KMS-11 (cell line): ENCODE results near the gene TMEM94.

ENCODE experiments used
- H2AFZ ChIP-seq: fragments of 200-600 bp; sonication (generic); 2 replicates; pipeline ENCODE4 v1.6.1; 2016; ENCODE audit warnings: antibody characterized with exemption, mixed run types, low read depth
- H3K27ac ChIP-seq: fragments of 200-600 bp; sonication (generic); 2 replicates; pipeline ENCODE4 v1.6.1; 2016; ENCODE audit warnings: mild to moderate bottlenecking, mixed run types
- H3K27me3 ChIP-seq: fragments of 200-600 bp; sonication (generic); 2 replicates; pipeline ENCODE4 v1.6.1; 2017; ENCODE audit warnings: mild to moderate bottlenecking, low read depth, mixed run types, moderate library complexity; ENCODE audit not compliant: insufficient read depth
- H3K36me3 ChIP-seq: fragments of 200-600 bp; sonication (generic); 2 replicates; pipeline ENCODE4 v1.6.1; 2017; ENCODE audit warnings: mild to moderate bottlenecking, mixed run types; ENCODE audit not compliant: insufficient read depth
- H3K4me1 ChIP-seq: fragments of 200-600 bp; sonication (generic); 2 replicates; pipeline ENCODE4 v1.6.1; 2016; ENCODE audit warnings: mild to moderate bottlenecking, low read depth, mixed run types; ENCODE audit not compliant: poor library complexity, severe bottlenecking
- H3K4me2 ChIP-seq: fragments of 200-600 bp; sonication (generic); 2 replicates; pipeline ENCODE4 v1.7.0; 2016; ENCODE audit warnings: mild to moderate bottlenecking, mixed run types
- H3K4me3 ChIP-seq: fragments of 200-600 bp; sonication (generic); IDR thresholded peaks from 2 replicates; pipeline ENCODE4 v1.6.1; 2017; ENCODE audit warnings: low read depth, low read length, mixed read lengths; ENCODE audit not compliant: insufficient read depth
- H3K79me2 ChIP-seq: fragments of 200-600 bp; sonication (generic); 2 replicates; pipeline ENCODE4 v1.6.1; 2016; ENCODE audit warnings: low read depth, mixed run types; ENCODE audit not compliant: insufficient read depth
- H3K9ac ChIP-seq: fragments of 200-600 bp; sonication (generic); 2 replicates; pipeline ENCODE4 v1.6.1; 2016; ENCODE audit warnings: mild to moderate bottlenecking, mixed run types
- H4K20me1 ChIP-seq: fragments of 200-600 bp; sonication (generic); 2 replicates; pipeline ENCODE4 v1.6.1; 2016; ENCODE audit warnings: mild to moderate bottlenecking, mixed run types; ENCODE audit not compliant: insufficient read depth
- CTCF ChIP-seq: fragments of 200-600 bp; sonication (generic); conservative IDR thresholded peaks from 2 replicates; pipeline ENCODE4 v1.6.1; 2017; ENCODE audit warnings: low read depth, mild to moderate bottlenecking, antibody characterized with exemption, low read length, moderate library complexity, mixed read lengths

TMEM94 gene

GRCh38 chr17:75503976-75504346 is 47.5 kb downstream of the TMEM94 start:
- H3K36me3 ChIP-seq: no peaks in the 10 kb centered on the region

GRCh38 chr17:75504347-75505151 is 48.1 kb downstream of the TMEM94 start:
- no peaks in the 10 kb centered on the region for H3K27me3 ChIP-seq
- no peaks in the 10 kb centered on the region for H3K79me2 ChIP-seq
- no peak overlapping the region for H2AFZ ChIP-seq
- H3K9ac ChIP-seq: no peak overlapping the region
- no peaks in the 10 kb centered on the region for H3K36me3 ChIP-seq
- no peaks in the 10 kb centered on the region for H4K20me1 ChIP-seq
- TF ChIP-seq CTCF: peak; percentile 62
- no peak overlapping the region for H3K4me2 ChIP-seq
- no peak overlapping the region for H3K4me3 ChIP-seq
- no peak overlapping the region for H3K27ac ChIP-seq
- no peaks in the 10 kb centered on the region for H3K4me1 ChIP-seq

More at GRCh38 chr17:75503976-75504346, 47.5 kb downstream of the TMEM94 start:
- no peaks in the 10 kb centered on the region for H3K27me3 ChIP-seq
- H3K4me1 ChIP-seq: no peaks in the 10 kb centered on the region
- H3K4me2 ChIP-seq: no peak overlapping the region
- H3K9ac ChIP-seq: no peak overlapping the region
- no peak for TF ChIP-seq CTCF
- H3K79me2 ChIP-seq: no peaks in the 10 kb centered on the region
- no peak overlapping the region for H2AFZ ChIP-seq
- no peak overlapping the region for H3K27ac ChIP-seq
- no peaks in the 10 kb centered on the region for H4K20me1 ChIP-seq
- H3K4me3 ChIP-seq: no peak overlapping the region

- H3K4me1 ChIP-seq: no peaks in the 10 kb centered on the region
- H2AFZ ChIP-seq: no peak overlapping the region
- H3K36me3 ChIP-seq: no peaks in the 10 kb centered on the region
- no peak overlapping the region for H3K27ac ChIP-seq
- H3K79me2 ChIP-seq: no peaks in the 10 kb centered on the region
- no peak overlapping the region for H3K9ac ChIP-seq
- no peak overlapping the region for H3K4me2 ChIP-seq
- H4K20me1 ChIP-seq: no peaks in the 10 kb centered on the region
- H3K27me3 ChIP-seq: no peaks in the 10 kb centered on the region
- H3K4me3 ChIP-seq: no peak overlapping the region
- no peak for TF ChIP-seq CTCF
Observed at GRCh38 chr17:75505152-75505409, 48.6 kb downstream of the TMEM94 start.

GRCh38 chr17:75505640-75506039 is 49.2 kb downstream of the TMEM94 start:
- Histone ChIP-seq H2AFZ (no peak overlapping the region), H3K36me3 (no peaks in the 10 kb centered on the region), H3K9ac (no peak overlapping the region), H3K4me1 (no peaks in the 10 kb centered on the region), H3K4me3 (no peak overlapping the region), H4K20me1 (no peaks in the 10 kb centered on the region), H3K27me3 (no peaks in the 10 kb centered on the region), H3K27ac (no peak overlapping the region), H3K79me2 (no peaks in the 10 kb centered on the region), H3K4me2 (no peak overlapping the region)
- no peak for TF ChIP-seq CTCF
